ENCODE results near the gene DQX1. TPM values are rescaled to one million over a fixed set of nuclear protein-coding genes. Genes with fewer than 3 reads are reported as not detected.
A peak's percentile ranks its signal among the peaks of the same experiment; 100 is the strongest.

Gene DQX1
- total RNA-seq, 1 experiment from 2014 or later: 1.3 TPM

GRCh38 chr2:74472086-74472944, 53.7 kb downstream of the DQX1 start, which contains the start of gene MRPL53 (continued):
- TF ChIP-seq ARID4B (CRISPR knock-in tag; IDR thresholded peaks at IDR 0.05; ENCODE audit: borderline replicate concordance) (peak; percentile 72; the same call in 1 of the 2 replicates), PRRX2 (CRISPR knock-in tag; IDR thresholded peaks at IDR 0.05) (no peak), ZNF671 (CRISPR knock-in tag; IDR thresholded peaks at IDR 0.05) (no peak), NFATC4 (CRISPR knock-in tag; IDR thresholded peaks at IDR 0.05) (peak; percentile 63; the same call in 1 of the 2 replicates), SMAD4 (CRISPR knock-in tag; IDR thresholded peaks at IDR 0.05) (no peak), ZNF512 (CRISPR knock-in tag; IDR thresholded peaks at IDR 0.05; ENCODE audit: borderline replicate concordance) (no peak), ZNF425 (CRISPR knock-in tag; conservative IDR thresholded peaks at IDR 0.05) (no peak), E2F4 (CRISPR knock-in tag; IDR thresholded peaks at IDR 0.05; ENCODE audit: borderline replicate concordance, low read depth) (no peak), MYBL2 (CRISPR knock-in tag; IDR thresholded peaks at IDR 0.05) (0 out of 2 replicates have a peak, but pooled peaks have one; percentile 45), NFE2L1 (CRISPR knock-in tag; IDR thresholded peaks at IDR 0.05) (no peak), PRDM15 (CRISPR knock-in tag; IDR thresholded peaks at IDR 0.05) (no peak), CTCF (IDR thresholded peaks at IDR 0.05) (no peak), PREB (CRISPR knock-in tag; IDR thresholded peaks at IDR 0.05; ENCODE audit: borderline replicate concordance) (peak; percentile 90; the same call in 1 of the 2 replicates), RORB (CRISPR knock-in tag; IDR thresholded peaks at IDR 0.05) (no peak), MAX (CRISPR knock-in tag; IDR thresholded peaks at IDR 0.05) (peak; percentile 46; the same call in 1 of the 2 replicates), IRF1 (CRISPR knock-in tag; IDR thresholded peaks at IDR 0.05) (no peak), HMGXB4 (CRISPR knock-in tag; IDR thresholded peaks at IDR 0.05) (peak; percentile 50; the same call in 1 of the 2 replicates)

Data from WTC11 (cell line).